ENCODE data around the gene BRCA2.

- TF ChIP-seq CTCF (conservative IDR thresholded peaks at IDR 0.05; ENCODE audit: low read length) (no peak), EZH2phosphoT487 (IDR thresholded peaks at IDR 0.05; ENCODE audit: borderline replicate concordance) (no peak)
Observed at GRCh38 chr13:32438871-32439270, 123.6 kb downstream of the BRCA2 start.
